CD4-positive, CD25-positive, alpha-beta regulatory T cell (primary cell): ENCODE data around the gene PPP1R3E. TPM values are rescaled to one million over a fixed set of nuclear protein-coding genes. Genes with fewer than 3 reads are reported as not detected.

ENCODE experiments used
- ATAC-seq, 2 donors: fragments of 150-1000 bp; cut with Tn5 transposase; one replicate each; pipeline ENCODE4 v1.10.0; 2021; ENCODE audit warnings: low read depth in 2 of 2, moderate number of reproducible peaks in 2 of 2, moderate library complexity in 1 of 2
- DNase-seq, 3 donors: peaks; one replicate each; pipeline versions ENCODE4 v3.0.0 to v3.0.0-alpha.2; 2012 to 2022; ENCODE audit warnings: mixed read lengths in 1 of 3
- H3K27ac ChIP-seq: one replicate; pipeline ENCODE4 v1.7.0; 2013; ENCODE audit warnings: mild to moderate bottlenecking, low read length; ENCODE audit not compliant: insufficient read depth, poor library complexity, severe bottlenecking
- H3K27me3 ChIP-seq: one replicate; pipeline ENCODE4 v1.7.0; 2013; ENCODE audit warnings: low read length; ENCODE audit not compliant: control insufficient read depth, insufficient read depth
- H3K36me3 ChIP-seq: one replicate; pipeline ENCODE4 v1.7.0; 2013; ENCODE audit warnings: mild to moderate bottlenecking, low read length, moderate library complexity; ENCODE audit not compliant: control insufficient read depth, insufficient read depth
- H3K4me1 ChIP-seq: 2 replicates; pipeline ENCODE4 v1.7.0; 2013; ENCODE audit warnings: mild to moderate bottlenecking, low read length; ENCODE audit not compliant: insufficient read depth, control insufficient read depth, poor library complexity, severe bottlenecking
- H3K4me3 ChIP-seq: one replicate; pipeline ENCODE4 v1.7.0; 2013; ENCODE audit warnings: low read depth, mild to moderate bottlenecking, low read length, moderate library complexity
- H3K9me3 ChIP-seq, 2 experiments: 1 replicate in 1 of 2; 2 replicates in 1 of 2; pipeline ENCODE4 v1.7.0; 2013; ENCODE audit warnings: low read length in 2 of 2, mild to moderate bottlenecking in 1 of 2, moderate library complexity in 1 of 2; ENCODE audit not compliant: control insufficient read depth in 2 of 2
- H3K27ac Mint-ChIP-seq, 3 donors: one replicate each; pipeline ENCODE4 v1.8.0; 2020 to 2022; ENCODE audit warnings: mild to moderate bottlenecking in 3 of 3, mixed read lengths in 3 of 3, moderate library complexity in 2 of 3
- H3K27me3 Mint-ChIP-seq: one replicate; pipeline ENCODE4 v1.8.0; 2022; ENCODE audit warnings: mild to moderate bottlenecking, mixed read lengths
- H3K36me3 Mint-ChIP-seq: one replicate; pipeline ENCODE4 v1.8.0; 2020; ENCODE audit warnings: mixed read lengths
- H3K4me1 Mint-ChIP-seq, 4 donors: one replicate each; pipeline ENCODE4 v1.8.0; 2020 to 2022; ENCODE audit warnings: mixed read lengths in 4 of 4, mild to moderate bottlenecking in 1 of 4
- H3K4me3 Mint-ChIP-seq, 4 donors: one replicate each; pipeline ENCODE4 v1.8.0; 2020 to 2022; ENCODE audit warnings: mild to moderate bottlenecking in 4 of 4, mixed read lengths in 4 of 4, moderate library complexity in 3 of 4
- H3K9me3 Mint-ChIP-seq, 7 donors: one replicate each; pipeline ENCODE4 v1.8.0; 2020 to 2022; ENCODE audit warnings: mixed read lengths in 7 of 7, mild to moderate bottlenecking in 3 of 7, moderate library complexity in 2 of 7
- polyA plus RNA-seq, 4 donors: library from polyadenylated mRNA; unstranded; fragments of 300-500 nt; fragmentation: Illumina TruSeq; gene quantifications; one replicate each; pipeline ENCODE4 v1.2.3, GENCODE V29; 2021
- total RNA-seq: library from RNA; stranded (reverse); gene quantifications from one replicate; pipeline ENCODE4 v1.2.3, GENCODE V29; 2022

PPP1R3E gene
- total and polyA plus RNA-seq, 5 donors from 2014 or later, result 2.5 to 33.2 (median 2.9) TPM

DNA sequence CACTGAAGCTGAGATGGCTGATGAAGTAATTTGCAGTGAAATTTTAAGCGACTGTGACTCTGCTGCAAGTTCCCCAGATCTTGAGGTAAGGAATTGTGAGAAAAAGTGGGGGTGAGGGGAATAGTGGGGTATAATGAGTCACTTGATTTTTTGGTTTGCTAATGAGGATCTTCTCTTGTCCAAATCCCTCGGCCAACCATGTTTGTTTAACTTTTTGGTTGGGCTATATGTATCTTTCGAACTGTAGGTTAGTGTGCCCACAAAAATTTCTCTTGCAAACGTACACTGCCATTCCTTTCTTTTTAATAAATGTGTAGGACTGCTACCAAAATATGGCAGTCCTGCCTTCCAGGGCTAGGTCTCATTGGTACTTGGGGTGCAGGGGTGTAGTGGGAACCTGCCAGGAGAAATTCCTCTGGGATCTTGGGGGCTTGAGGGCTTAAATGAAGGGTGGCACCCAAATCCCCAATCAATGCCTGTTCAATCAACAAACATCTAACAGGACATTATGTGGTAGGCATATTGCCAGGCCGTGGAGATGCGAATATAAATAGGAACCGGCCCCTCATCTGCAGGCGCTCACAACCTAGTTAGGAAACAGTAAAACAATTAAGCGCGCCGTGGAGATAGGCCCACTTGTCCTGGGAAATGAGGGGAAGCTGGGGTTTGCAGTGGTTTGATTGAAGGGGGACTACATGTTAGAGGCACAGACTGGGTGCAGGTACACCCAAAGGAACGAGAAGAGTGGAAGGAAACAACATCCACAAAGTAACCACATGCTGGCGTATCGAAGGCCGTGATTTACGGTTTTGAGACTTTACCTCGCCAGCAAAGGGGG lies 17.3 kb upstream of the PPP1R3E start:
- no peak for DNase-seq
- Mint-ChIP-seq H3K4me3 (peak overlapping the region; percentile 88 to 96 (median 94)), H3K27me3 (peaks cover 5% of the 10 kb centered on the region), H3K27ac (peak overlapping the region; percentile 97 to 98 (median 97)), H3K9me3 (no peaks in the 10 kb centered on the region), H3K36me3 (peaks cover 16% of the 10 kb centered on the region), H3K4me1 (peaks cover 6 to 35% (median 21%) of the 10 kb centered on the region in 4 donors)
- peak overlapping the region; percentile 95 for H3K27ac ChIP-seq
- no peaks in the 10 kb centered on the region for H3K27me3 ChIP-seq
- H3K4me3 ChIP-seq, result peak overlapping the region; percentile 65
- peaks cover 22% of the 10 kb centered on the region for H3K36me3 ChIP-seq
- H3K4me1 ChIP-seq, result peaks cover 18% of the 10 kb centered on the region
- no peaks in the 10 kb centered on the region for H3K9me3 ChIP-seq
- ATAC-seq, result no peak

GRCh38 chr14:23316300-23316699 lies 13.6 kb upstream of the PPP1R3E start:
- Mint-ChIP-seq H3K36me3 (peaks cover 3% of the 10 kb centered on the region), H3K9me3 (no peaks in the 10 kb centered on the region), H3K4me3 (no peak overlapping the region), H3K27ac (no peak overlapping the region), H3K27me3 (peaks cover 14% of the 10 kb centered on the region), H3K4me1 (peaks cover 0 to 17% (median 4%) of the 10 kb centered on the region in 4 donors)
- Histone ChIP-seq H3K36me3 (no peaks in the 10 kb centered on the region), H3K27me3 (peaks cover 4% of the 10 kb centered on the region), H3K9me3 (no peaks in the 10 kb centered on the region), H3K4me3 (no peak overlapping the region), H3K27ac (no peak overlapping the region), H3K4me1 (peaks cover 5% of the 10 kb centered on the region)
- no peak for ATAC-seq
- DNase-seq, result no peak

GRCh38 chr14:23310546-23310945 lies 7.9 kb upstream of the PPP1R3E start:
- H3K9me3 ChIP-seq, result no peaks in the 10 kb centered on the region
- Mint-ChIP-seq H3K4me3 (peak overlapping the region in 1 of 4 donors; percentile 5), H3K9me3 (peaks cover 0 to 1% (median 0%) of the 10 kb centered on the region in 7 donors), H3K4me1 (peaks cover 0 to 3% (median 0%) of the 10 kb centered on the region in 4 donors), H3K27me3 (peaks cover 49% of the 10 kb centered on the region), H3K27ac (no peak overlapping the region), H3K36me3 (peaks cover 5% of the 10 kb centered on the region)
- H3K27me3 ChIP-seq, result peaks cover 8% of the 10 kb centered on the region
- H3K4me3 ChIP-seq, result no peak overlapping the region
- no peak overlapping the region for H3K27ac ChIP-seq
- H3K4me1 ChIP-seq, result no peaks in the 10 kb centered on the region
- H3K36me3 ChIP-seq, result no peaks in the 10 kb centered on the region
- DNase-seq (no peak), ATAC-seq (no peak)

- H3K4me3 ChIP-seq, result no peak overlapping the region
- DNase-seq (no peak), ATAC-seq (no peak)
- H3K27me3 Mint-ChIP-seq, result peaks cover 59% of the 10 kb centered on the region
- no peak overlapping the region for H3K4me3 Mint-ChIP-seq
- peaks cover 0 to 1% (median 0%) of the 10 kb centered on the region in 7 donors for H3K9me3 Mint-ChIP-seq
- H3K36me3 Mint-ChIP-seq, result peaks cover 5% of the 10 kb centered on the region
- peaks cover 8% of the 10 kb centered on the region for H3K27me3 ChIP-seq
- H3K4me1 Mint-ChIP-seq, result peaks cover 0 to 3% (median 0%) of the 10 kb centered on the region in 4 donors
- no peaks in the 10 kb centered on the region for H3K4me1 ChIP-seq
- H3K27ac ChIP-seq, result no peak overlapping the region
- H3K9me3 ChIP-seq, result no peaks in the 10 kb centered on the region
- no peak overlapping the region for H3K27ac Mint-ChIP-seq
- H3K36me3 ChIP-seq, result no peaks in the 10 kb centered on the region
These were observed 6.2 kb upstream of the PPP1R3E start for GRCh38 chr14:23308721-23309445.

DNA sequence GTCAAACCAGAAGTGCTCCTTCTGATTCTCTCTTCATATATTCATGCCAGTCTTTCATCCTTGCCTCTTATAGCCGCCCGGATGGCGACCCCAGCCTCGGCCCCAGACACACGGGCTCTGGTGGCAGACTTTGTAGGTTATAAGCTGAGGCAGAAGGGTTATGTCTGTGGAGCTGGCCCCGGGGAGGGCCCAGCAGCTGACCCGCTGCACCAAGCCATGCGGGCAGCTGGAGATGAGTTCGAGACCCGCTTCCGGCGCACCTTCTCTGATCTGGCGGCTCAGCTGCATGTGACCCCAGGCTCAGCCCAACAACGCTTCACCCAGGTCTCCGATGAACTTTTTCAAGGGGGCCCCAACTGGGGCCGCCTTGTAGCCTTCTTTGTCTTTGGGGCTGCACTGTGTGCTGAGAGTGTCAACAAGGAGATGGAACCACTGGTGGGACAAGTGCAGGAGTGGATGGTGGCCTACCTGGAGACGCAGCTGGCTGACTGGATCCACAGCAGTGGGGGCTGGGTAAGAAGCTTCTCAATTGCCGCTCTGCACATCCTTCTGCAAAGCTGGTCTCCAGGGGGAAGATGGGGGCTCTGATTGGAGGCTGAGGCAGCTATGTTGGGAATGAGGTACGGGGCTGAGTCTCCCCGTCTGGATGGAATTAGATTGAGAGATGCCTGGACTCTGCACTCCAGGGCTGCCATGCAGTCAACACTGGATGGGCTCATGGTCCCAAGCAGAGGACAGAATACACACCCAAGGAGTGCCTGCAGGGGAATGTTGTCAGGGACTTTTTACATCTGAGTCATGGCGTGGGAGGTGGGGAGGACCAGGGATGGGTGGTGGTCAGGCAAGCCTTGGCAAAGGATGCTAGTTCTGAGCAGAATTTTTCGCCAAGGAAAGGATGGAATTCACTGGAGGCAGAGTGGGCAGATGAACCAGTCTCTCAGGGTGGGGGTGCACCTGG lies 5.3 kb upstream of the PPP1R3E start:
- DNase-seq, result no peak
- H3K27me3 Mint-ChIP-seq, result peaks cover 61% of the 10 kb centered on the region
- no peak overlapping the region for H3K27ac Mint-ChIP-seq
- ATAC-seq, result no peak
- Histone ChIP-seq H3K27ac (no peak overlapping the region), H3K4me1 (peaks cover 5% of the 10 kb centered on the region), H3K9me3 (no peaks in the 10 kb centered on the region), H3K4me3 (no peak overlapping the region), H3K27me3 (peaks cover 8% of the 10 kb centered on the region), H3K36me3 (no peaks in the 10 kb centered on the region)
- peaks cover 0 to 3% (median 2%) of the 10 kb centered on the region in 4 donors for H3K4me1 Mint-ChIP-seq
- peak overlapping the region in 2 of 4 donors; percentile 7 to 77 for H3K4me3 Mint-ChIP-seq
- H3K36me3 Mint-ChIP-seq, result peaks cover 5% of the 10 kb centered on the region
- H3K9me3 Mint-ChIP-seq, result peaks cover 0 to 1% (median 0%) of the 10 kb centered on the region in 7 donors

DNA sequence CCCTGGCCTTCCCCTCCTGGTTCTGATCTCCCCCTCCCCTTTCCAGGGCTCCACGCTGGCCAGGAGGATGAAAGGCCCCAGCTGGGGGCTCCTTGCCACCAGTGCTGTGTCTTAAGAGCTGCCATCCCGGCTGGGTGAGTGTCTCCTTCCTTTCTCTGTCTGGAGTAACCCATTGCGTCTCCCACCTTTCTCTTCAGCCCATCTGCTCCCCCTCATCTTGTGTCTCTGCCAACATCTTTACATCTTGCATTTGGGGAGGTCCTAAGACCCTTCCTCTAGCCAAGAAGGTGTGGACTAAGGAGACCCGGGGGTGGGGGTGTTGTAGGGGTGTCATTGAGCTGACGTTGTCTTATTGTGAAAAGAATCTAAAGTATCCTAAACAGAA lies 4.5 kb upstream of the PPP1R3E start:
- DNase-seq, result no peak
- Histone ChIP-seq H3K4me3 (no peak overlapping the region), H3K9me3 (no peaks in the 10 kb centered on the region), H3K27ac (no peak overlapping the region), H3K27me3 (peaks cover 8% of the 10 kb centered on the region), H3K36me3 (no peaks in the 10 kb centered on the region), H3K4me1 (peaks cover 13% of the 10 kb centered on the region)
- Mint-ChIP-seq H3K27me3 (peaks cover 60% of the 10 kb centered on the region), H3K4me1 (peaks cover 0 to 6% (median 3%) of the 10 kb centered on the region in 4 donors), H3K27ac (no peak overlapping the region), H3K4me3 (peak overlapping the region in 1 of 4 donors; percentile 77), H3K36me3 (peaks cover 5% of the 10 kb centered on the region), H3K9me3 (peaks cover 0 to 1% (median 0%) of the 10 kb centered on the region in 7 donors)
- ATAC-seq, result no peak
